ENCODE data around the gene OR10G8. TPM values are rescaled to one million over a fixed set of nuclear protein-coding genes. Genes with fewer than 3 reads are reported as not detected.

OR10G8 gene
- total RNA-seq, 1 donor: not detected

- H3K4me3 ChIP-seq (ENCODE audit: low read depth, low read length): peak overlapping the region; percentile 52
- TF ChIP-seq CTCF (IDR thresholded peaks at IDR 0.05; ENCODE audit: insufficient read depth, low read length): no peak
- no peak for DNase-seq (ENCODE audit: low read depth)
Observed at GRCh38 chr11:124075841-124076651, 49.4 kb downstream of the OR10G8 start.

- no peak for TF ChIP-seq CTCF (IDR thresholded peaks at IDR 0.05; ENCODE audit: insufficient read depth, low read length)
- H3K4me3 ChIP-seq (ENCODE audit: low read depth, low read length): no peak overlapping the region
- no peak for DNase-seq (ENCODE audit: low read depth)
Observed at GRCh38 chr11:124077266-124077665, 50.7 kb downstream of the OR10G8 start.

- TF ChIP-seq CTCF (IDR thresholded peaks at IDR 0.05; ENCODE audit: insufficient read depth, low read length): no peak
- no peak overlapping the region for H3K4me3 ChIP-seq (ENCODE audit: low read depth, low read length)
- no peak for DNase-seq (ENCODE audit: low read depth)
Observed at GRCh38 chr11:124078591-124078990, 52.0 kb downstream of the OR10G8 start.

- DNase-seq (ENCODE audit: low read depth): no peak
- no peak for TF ChIP-seq CTCF (IDR thresholded peaks at IDR 0.05; ENCODE audit: insufficient read depth, low read length)
- no peak overlapping the region for H3K4me3 ChIP-seq (ENCODE audit: low read depth, low read length)
Observed at GRCh38 chr11:124079631-124080326, 53.2 kb downstream of the OR10G8 start.

Other genes starting within 250 kb of the OR10G8 start
- not detected in 2 replicates for gene OR6M1, start 220.4 kb upstream of the OR10G8 start, total RNA-seq (ENCODE audit: low replicate concordance)
- gene TMEM225, start 141.1 kb upstream of the OR10G8 start, total RNA-seq (ENCODE audit: low replicate concordance): not detected in 2 replicates
- gene OR8D4, start 124.6 kb upstream of the OR10G8 start, total RNA-seq (ENCODE audit: low replicate concordance): 0.09 and 0.25 TPM in 2 replicates
- gene OR4D5, start 87.2 kb upstream of the OR10G8 start, total RNA-seq (ENCODE audit: low replicate concordance): not detected in 2 replicates
- gene OR6T1, start 83.0 kb upstream of the OR10G8 start, total RNA-seq (ENCODE audit: low replicate concordance): not detected in 2 replicates
- not detected in 2 replicates for gene OR10S1, start 49.0 kb upstream of the OR10G8 start, total RNA-seq (ENCODE audit: low replicate concordance)
- not detected in 2 replicates for gene OR10G6, start 31.6 kb upstream of the OR10G8 start, total RNA-seq (ENCODE audit: low replicate concordance)
- not detected in 2 replicates for gene OR10G4, start 13.8 kb upstream of the OR10G8 start, total RNA-seq (ENCODE audit: low replicate concordance)
- not detected in 2 replicates for gene OR10G9, start 3.8 kb upstream of the OR10G8 start, total RNA-seq (ENCODE audit: low replicate concordance)
- gene OR10G7, start 14.5 kb downstream of the OR10G8 start, total RNA-seq (ENCODE audit: low replicate concordance): not detected in 2 replicates
- gene VWA5A, start 88.7 kb downstream of the OR10G8 start, total RNA-seq (ENCODE audit: low replicate concordance): 20.5 and 28.4 TPM in 2 replicates
- not detected in 2 replicates for gene OR10D3, start 156.5 kb downstream of the OR10G8 start, total RNA-seq (ENCODE audit: low replicate concordance)
- gene OR8G1, start 214.3 kb downstream of the OR10G8 start, total RNA-seq (ENCODE audit: low replicate concordance): not detected in 2 replicates
- gene OR8G5, start 229.6 kb downstream of the OR10G8 start, total RNA-seq (ENCODE audit: low replicate concordance): not detected in 2 replicates

All from fibroblast of the aortic adventitia (primary cell).